GM19455 (cell line): Measurements from ENCODE around the gene ARHGAP42.
"Not testable (repeated sequence)": the region's sequence is repeated elsewhere in the genome, so short reads cannot be mapped to it uniquely, and the experiment has no call there.

Source experiments
- ATAC-seq: cut with Tn5 transposase; IDR thresholded peaks from one replicate; pipeline ENCODE4 v1.9.1; 2021; ENCODE audit not compliant: unreplicated experiment

Gene ARHGAP42, protein sequence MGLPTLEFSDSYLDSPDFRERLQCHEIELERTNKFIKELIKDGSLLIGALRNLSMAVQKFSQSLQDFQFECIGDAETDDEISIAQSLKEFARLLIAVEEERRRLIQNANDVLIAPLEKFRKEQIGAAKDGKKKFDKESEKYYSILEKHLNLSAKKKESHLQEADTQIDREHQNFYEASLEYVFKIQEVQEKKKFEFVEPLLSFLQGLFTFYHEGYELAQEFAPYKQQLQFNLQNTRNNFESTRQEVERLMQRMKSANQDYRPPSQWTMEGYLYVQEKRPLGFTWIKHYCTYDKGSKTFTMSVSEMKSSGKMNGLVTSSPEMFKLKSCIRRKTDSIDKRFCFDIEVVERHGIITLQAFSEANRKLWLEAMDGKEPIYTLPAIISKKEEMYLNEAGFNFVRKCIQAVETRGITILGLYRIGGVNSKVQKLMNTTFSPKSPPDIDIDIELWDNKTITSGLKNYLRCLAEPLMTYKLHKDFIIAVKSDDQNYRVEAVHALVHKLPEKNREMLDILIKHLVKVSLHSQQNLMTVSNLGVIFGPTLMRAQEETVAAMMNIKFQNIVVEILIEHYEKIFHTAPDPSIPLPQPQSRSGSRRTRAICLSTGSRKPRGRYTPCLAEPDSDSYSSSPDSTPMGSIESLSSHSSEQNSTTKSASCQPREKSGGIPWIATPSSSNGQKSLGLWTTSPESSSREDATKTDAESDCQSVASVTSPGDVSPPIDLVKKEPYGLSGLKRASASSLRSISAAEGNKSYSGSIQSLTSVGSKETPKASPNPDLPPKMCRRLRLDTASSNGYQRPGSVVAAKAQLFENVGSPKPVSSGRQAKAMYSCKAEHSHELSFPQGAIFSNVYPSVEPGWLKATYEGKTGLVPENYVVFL

GRCh38 chr11:100687054-100687629 is at the start of gene ARHGAP42:
Gene ARHGAP42, plus strand, starts transcription at chr11:100687288. Its CDS starts 391 bp downstream, at chr11:100687679.
- peak; percentile 74 for ATAC-seq

- no peak for ATAC-seq
These were observed 49.4 kb upstream of the ARHGAP42 start for GRCh38 chr11:100637706-100638105.

DNA sequence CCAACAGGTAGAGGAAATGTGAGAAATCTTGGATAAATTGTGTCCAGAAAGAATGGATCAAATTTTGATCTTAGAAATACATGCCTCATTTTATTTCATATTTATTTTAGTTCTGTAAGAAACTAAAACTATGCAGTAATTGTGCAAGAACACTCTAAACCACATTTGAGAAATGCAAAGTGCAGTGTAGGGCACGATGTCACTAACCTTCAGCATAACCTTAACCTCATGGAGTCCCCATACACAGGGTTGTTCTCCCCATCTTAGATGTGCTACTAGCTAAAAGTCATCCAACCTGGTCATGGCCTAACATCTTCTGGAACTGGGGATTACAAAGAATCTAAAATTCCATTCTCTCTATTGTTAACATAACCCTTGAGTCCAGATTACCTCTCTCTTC is 48.4 kb upstream of the ARHGAP42 start:
- no peak for ATAC-seq

- ATAC-seq = no peak
These were observed 47.9 kb upstream of the ARHGAP42 start for GRCh38 chr11:100639140-100639539.

- ATAC-seq = no peak
These were observed 47.0 kb upstream of the ARHGAP42 start for GRCh38 chr11:100640071-100640470.

DNA sequence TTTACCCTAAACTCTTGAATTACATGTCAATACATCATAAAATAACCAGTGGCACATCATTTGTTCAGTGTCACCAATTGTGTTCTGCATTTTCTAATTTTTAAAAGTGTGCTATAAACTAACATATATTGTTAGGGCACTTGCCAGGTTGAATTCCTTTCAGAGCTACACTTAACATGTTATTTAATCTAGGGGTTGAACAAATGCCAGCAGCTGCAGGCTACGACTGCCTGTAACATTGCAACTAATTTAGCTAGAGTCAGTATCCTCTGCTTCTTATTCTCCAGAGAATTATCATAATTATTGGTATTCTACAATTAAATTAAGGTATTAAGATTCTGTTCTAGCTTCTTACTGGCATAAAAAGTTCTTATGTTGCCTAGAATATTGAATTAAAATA is 46.4 kb upstream of the ARHGAP42 start:
- ATAC-seq = no peak

DNA sequence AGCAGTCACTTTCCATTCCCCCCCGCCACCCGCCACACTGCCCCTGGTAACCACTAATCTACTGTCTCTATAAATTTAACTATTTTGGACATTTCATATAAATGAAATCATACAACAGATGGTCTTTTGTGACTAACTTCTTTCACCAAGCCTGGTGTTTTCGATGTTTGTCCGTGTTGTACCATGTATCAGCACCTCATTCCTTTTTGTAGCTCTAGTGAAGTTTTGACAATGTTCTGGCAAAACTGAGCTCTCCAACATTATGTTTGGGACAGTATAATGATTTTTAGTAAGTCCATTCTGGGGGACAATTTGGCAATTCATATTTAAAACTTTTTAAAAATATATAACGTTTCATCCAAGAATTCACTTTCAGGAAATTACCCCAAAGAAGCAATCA is 45.6 kb upstream of the ARHGAP42 start:
- ATAC-seq = no peak

DNA sequence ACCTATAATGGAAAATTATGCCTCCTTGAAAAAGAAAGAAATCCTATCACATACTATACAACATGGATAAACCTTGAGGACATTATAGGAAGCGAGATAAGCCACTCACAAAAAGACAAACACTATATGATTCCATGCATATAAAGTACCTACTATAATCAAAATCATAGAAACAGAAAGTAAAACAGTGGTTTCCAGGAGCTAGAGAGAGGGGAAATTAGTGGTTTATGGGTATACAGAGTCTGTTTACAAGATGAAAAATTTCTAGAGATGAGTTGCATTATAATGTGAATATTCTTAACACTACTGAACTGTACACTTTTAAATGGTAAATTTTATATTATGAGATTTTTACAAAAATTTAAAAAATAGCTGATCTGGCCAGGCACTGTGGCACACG is 40.5 kb upstream of the ARHGAP42 start:
- ATAC-seq = no peak

DNA sequence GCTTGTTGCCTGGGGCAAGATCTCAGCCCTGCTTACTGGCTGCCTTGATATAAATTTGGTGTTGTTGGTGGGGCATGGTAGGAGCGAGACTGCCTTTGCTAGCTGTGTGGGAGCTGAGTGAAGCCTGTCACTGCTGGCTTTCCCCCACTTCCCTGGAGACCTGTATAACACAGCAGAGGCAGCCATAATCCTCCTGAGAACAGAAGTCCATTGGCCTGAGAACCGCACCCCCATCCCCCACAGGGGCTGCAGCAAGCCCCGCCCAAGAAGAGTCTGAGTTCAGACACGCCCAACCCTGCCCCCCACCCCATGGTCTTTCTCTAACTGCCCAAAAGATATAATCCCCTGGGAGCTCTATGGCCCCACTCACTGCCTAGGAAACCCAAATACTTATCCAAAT is 39.2 kb upstream of the ARHGAP42 start:
- ATAC-seq = no peak

DNA sequence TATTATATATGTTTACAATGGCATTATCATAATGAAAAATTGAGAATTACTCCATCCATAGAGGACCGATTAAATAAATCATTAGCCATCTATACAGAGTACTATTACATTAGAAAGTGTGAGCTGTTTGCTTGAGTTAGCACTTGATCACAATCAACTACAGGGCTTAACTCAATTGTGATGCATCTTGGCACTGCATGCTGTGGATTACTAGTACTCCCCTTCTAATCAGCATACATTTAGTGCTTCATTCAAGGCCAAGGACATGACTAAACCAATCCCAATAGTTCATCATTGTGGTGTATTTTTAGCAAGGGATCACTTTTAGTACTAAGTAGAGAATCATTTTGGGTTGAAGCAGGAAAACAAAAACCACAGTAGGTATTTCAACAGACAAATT is 23.5 kb upstream of the ARHGAP42 start:
- no peak for ATAC-seq

GRCh38 chr11:100663996-100664395 is 23.1 kb upstream of the ARHGAP42 start:
- no peak for ATAC-seq

DNA sequence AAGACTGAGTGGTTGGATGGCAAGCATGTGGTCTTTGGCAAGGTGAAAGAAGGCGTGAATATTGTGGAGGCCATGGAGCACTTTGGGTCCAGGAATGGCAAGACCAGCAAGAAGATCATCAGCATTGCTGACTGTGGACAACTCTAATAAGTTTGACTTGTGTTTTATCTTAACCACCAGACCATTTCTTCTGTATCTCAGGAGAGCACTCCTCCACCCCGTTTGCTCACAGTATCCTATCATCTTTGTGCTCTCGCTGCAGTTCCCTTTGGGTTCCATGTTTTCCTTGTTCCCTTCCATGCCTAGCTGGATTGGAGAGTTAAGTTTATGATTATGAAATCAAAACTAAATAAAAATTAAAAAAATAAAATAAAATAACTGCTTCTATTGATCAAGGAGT is 20.3 kb upstream of the ARHGAP42 start:
- not testable (repeated sequence) for ATAC-seq

DNA sequence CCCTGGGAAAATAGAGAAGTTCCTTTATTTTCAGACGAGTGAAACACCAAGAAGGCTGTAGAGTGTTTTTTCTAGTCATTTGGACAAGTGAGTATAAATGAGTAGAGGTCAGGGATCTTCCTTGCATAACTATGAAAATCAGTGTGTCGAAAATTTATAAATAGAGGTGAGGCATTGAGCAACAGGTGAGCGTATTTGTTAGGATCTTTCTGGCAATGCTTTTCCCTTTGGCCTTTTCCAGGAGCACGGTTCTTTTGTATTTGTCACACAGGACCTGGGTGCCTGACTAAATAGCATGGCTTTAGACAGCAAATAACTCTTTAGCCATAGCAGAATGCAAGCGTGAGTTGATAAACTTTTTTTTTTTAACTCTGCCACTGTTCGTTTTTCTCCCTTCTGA is 19.6 kb upstream of the ARHGAP42 start:
- ATAC-seq = no peak

DNA sequence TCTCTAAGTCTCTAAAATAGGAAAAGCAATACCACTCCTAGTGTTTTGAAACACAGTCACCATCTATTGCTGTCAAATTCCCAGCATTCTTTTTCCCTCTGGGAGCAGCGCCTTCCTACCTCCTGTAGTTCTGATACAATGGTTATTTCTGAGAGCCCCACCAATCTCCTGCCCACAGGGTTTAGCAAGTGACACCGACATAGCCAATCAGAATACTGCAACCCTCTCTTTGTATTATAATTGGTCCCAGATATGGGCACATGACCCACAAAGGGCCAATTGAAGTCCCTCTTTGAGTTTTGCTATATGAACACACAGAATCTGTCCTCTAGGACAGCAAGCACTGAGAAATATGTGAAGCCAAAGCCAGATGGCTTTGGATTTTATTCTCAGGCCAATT is 16.9 kb upstream of the ARHGAP42 start:
- no peak for ATAC-seq

DNA sequence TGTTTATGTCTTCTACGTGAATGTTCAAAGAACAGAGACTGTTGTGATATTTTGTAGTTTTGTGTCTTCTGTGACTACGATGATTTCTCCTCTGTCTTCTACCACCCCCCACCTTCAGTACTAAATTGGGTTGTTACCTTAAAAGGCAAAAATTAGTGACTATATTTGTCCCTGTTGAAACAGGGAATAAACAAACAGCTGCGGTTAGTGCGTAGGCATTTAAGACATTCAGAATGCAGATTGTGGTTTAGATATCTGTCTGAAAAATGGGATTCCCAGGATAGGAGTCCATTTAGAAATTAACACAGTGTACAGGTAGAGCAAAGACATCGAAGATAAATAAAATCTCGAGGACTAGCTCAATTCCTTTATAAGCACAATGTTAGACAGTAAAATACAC is 15.6 kb upstream of the ARHGAP42 start:
- ATAC-seq = no peak

GRCh38 chr11:100672498-100673033 is 14.5 kb upstream of the ARHGAP42 start:
- ATAC-seq = no peak

GRCh38 chr11:100673063-100673462 is 14.0 kb upstream of the ARHGAP42 start:
- ATAC-seq = no peak

- ATAC-seq = no peak
These were observed 12.9 kb upstream of the ARHGAP42 start for GRCh38 chr11:100674212-100674611.

DNA sequence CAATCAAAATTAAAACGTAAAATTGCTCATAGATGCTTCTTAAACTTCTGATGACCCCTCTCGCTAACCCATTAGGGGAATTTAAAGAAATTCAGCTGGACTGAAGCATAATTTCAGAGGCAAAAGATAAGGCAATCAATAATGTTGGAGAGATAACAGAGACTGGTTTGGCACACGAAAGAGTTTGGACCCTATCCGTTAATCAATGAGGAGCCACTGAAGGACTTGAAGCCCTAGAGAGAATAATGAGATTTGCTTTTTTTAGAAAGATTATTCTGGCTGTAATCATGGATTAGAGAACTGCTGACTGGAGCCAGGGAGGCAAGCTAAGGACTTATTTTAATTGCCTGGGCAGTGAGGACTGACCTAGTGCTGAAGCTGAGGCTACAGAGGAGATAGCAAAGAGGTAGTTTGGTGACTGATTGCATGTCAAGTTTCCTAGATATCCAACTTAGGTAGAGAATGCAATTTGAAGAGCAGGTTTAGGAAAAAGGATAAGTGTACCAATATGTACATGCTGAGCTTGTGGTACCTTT is 11.9 kb upstream of the ARHGAP42 start:
- ATAC-seq = no peak

GRCh38 chr11:100676901-100677300 is 10.2 kb upstream of the ARHGAP42 start:
- ATAC-seq = no peak

GRCh38 chr11:100677796-100678195 is 9.3 kb upstream of the ARHGAP42 start:
- no peak for ATAC-seq
